ENCODE results near the gene SUFU. TPM values are rescaled to one million over a fixed set of nuclear protein-coding genes. Genes with fewer than 3 reads are reported as not detected.

The SUFU gene
- total and polyA plus RNA-seq, 4 donors: 1.8 to 3.8 (median 2.9) TPM

- no peak for TF ChIP-seq YY1 (IDR thresholded peaks at IDR 0.05)
- no peak for TF ChIP-seq JUND (IDR thresholded peaks at IDR 0.05)
- no peak for TF ChIP-seq ZBTB33 (IDR thresholded peaks at IDR 0.05)
- no peak for TF ChIP-seq FOXA2 (IDR thresholded peaks at IDR 0.05)
- no peak for TF ChIP-seq RXRA (IDR thresholded peaks at IDR 0.05)
- TF ChIP-seq SP1 (IDR thresholded peaks at IDR 0.05): no peak
- TF ChIP-seq GABPA (IDR thresholded peaks at IDR 0.05 in 1 of 2, conservative IDR thresholded peaks at IDR 0.05 in 1 of 2): no peak
- TF ChIP-seq MAX (IDR thresholded peaks at IDR 0.05): no peak
- no peak for TF ChIP-seq RAD21 (IDR thresholded peaks at IDR 0.05)
- no peak for TF ChIP-seq NR2F2 (IDR thresholded peaks at IDR 0.05)
- no peak for TF ChIP-seq FOXA1 (IDR thresholded peaks at IDR 0.05)
- no peak for TF ChIP-seq HNF4G (IDR thresholded peaks at IDR 0.05)
- TF ChIP-seq ATF3 (IDR thresholded peaks at IDR 0.05): no peak
- TF ChIP-seq REST (IDR thresholded peaks at IDR 0.05): no peak
- TF ChIP-seq HNF4A (conservative IDR thresholded peaks at IDR 0.05): no peak
- TF ChIP-seq TAF1 (conservative IDR thresholded peaks at IDR 0.05): no peak
- Histone ChIP-seq H3K4me3 (ENCODE audit: low read depth in 1 of 3, low read length in 3 of 3) (no peak overlapping the region), H3K9ac (ENCODE audit: low read depth in 1 of 2, low read length in 2 of 2) (no peak overlapping the region), H3K27me3 (ENCODE audit: control insufficient read depth in 4 of 4, insufficient read depth in 4 of 4, low read length in 3 of 4) (no peaks in the 10 kb centered on the region), H3K4me1 (ENCODE audit: control insufficient read depth in 4 of 4, insufficient read depth in 4 of 4, low read length in 3 of 4) (peaks cover 4 to 16% (median 11%) of the 10 kb centered on the region in 4 donors), H3K36me3 (ENCODE audit: control insufficient read depth in 4 of 4, insufficient read depth in 3 of 4, low read depth in 1 of 4, low read length in 3 of 4) (peaks cover 0 to 4% (median 3%) of the 10 kb centered on the region in 4 donors), H3K27ac (ENCODE audit: low read depth in 1 of 2, low read length in 2 of 2) (no peak overlapping the region), H3K9me3 (ENCODE audit: control insufficient read depth in 4 of 4, low read length in 3 of 4) (no peaks in the 10 kb centered on the region)
- WGBS: 97% methylated on average over 3 of the region's 3 CpGs
- DNase-seq (ENCODE audit: low spot score): no peak
These were observed 12.0 kb downstream of the SUFU start for GRCh38 chr10:102515724-102516123.

- 95% methylated on average over 3 of the region's 3 CpGs for WGBS
- Histone ChIP-seq H3K36me3 (ENCODE audit: control insufficient read depth in 4 of 4, insufficient read depth in 3 of 4, low read depth in 1 of 4, low read length in 3 of 4) (peaks cover 0 to 4% (median 3%) of the 10 kb centered on the region in 4 donors), H3K27ac (ENCODE audit: low read depth in 1 of 2, low read length in 2 of 2) (no peak overlapping the region), H3K4me1 (ENCODE audit: control insufficient read depth in 4 of 4, insufficient read depth in 4 of 4, low read length in 3 of 4) (peaks cover 0 to 6% (median 3%) of the 10 kb centered on the region in 4 donors), H3K9me3 (ENCODE audit: control insufficient read depth in 4 of 4, low read length in 3 of 4) (no peaks in the 10 kb centered on the region), H3K4me3 (ENCODE audit: low read depth in 1 of 3, low read length in 3 of 3) (no peak overlapping the region), H3K9ac (ENCODE audit: low read depth in 1 of 2, low read length in 2 of 2) (no peak overlapping the region), H3K27me3 (ENCODE audit: control insufficient read depth in 4 of 4, insufficient read depth in 4 of 4, low read length in 3 of 4) (no peaks in the 10 kb centered on the region)
- DNase-seq (ENCODE audit: low spot score): no peak
- no peak for TF ChIP-seq EGR1 (IDR thresholded peaks at IDR 0.05; ENCODE audit: low read depth in 2 of 2)
- TF ChIP-seq HNF4A (conservative IDR thresholded peaks at IDR 0.05): no peak
- TF ChIP-seq YY1 (IDR thresholded peaks at IDR 0.05): no peak
- no peak for TF ChIP-seq REST (IDR thresholded peaks at IDR 0.05)
- no peak for TF ChIP-seq RAD21 (IDR thresholded peaks at IDR 0.05)
- no peak for TF ChIP-seq JUND (IDR thresholded peaks at IDR 0.05)
- TF ChIP-seq TAF1 (conservative IDR thresholded peaks at IDR 0.05): no peak
- no peak for TF ChIP-seq MAX (IDR thresholded peaks at IDR 0.05)
- no peak for TF ChIP-seq CTCF (IDR thresholded peaks at IDR 0.05; ENCODE audit: low read depth, low read length, missing input control)
- TF ChIP-seq RXRA (IDR thresholded peaks at IDR 0.05): no peak
- TF ChIP-seq GABPA (IDR thresholded peaks at IDR 0.05 in 1 of 2, conservative IDR thresholded peaks at IDR 0.05 in 1 of 2): no peak
- no peak for TF ChIP-seq HNF4G (IDR thresholded peaks at IDR 0.05)
- no peak for TF ChIP-seq ATF3 (IDR thresholded peaks at IDR 0.05)
- no peak for TF ChIP-seq SP1 (IDR thresholded peaks at IDR 0.05)
- no peak for TF ChIP-seq FOXA2 (IDR thresholded peaks at IDR 0.05)
These were observed 13.8 kb downstream of the SUFU start for GRCh38 chr10:102517553-102517952.
